GM18505 (cell line): ENCODE measurements around the gene RSPH3.

Experiments used
- ATAC-seq: cut with Tn5 transposase; IDR thresholded peaks from one replicate; pipeline ENCODE4 v1.9.1; 2021; ENCODE audit not compliant: unreplicated experiment
- POLR2A ChIP-seq: IDR thresholded peaks from 4 replicates; pipeline ENCODE4 v1.6.1; 2011; ENCODE audit warnings: borderline replicate concordance; ENCODE audit not compliant: insufficient read depth, insufficient read length; ENCODE audit errors: extremely low read depth

Gene RSPH3

GRCh38 chr6:158941246-158941645 lies 58.8 kb downstream of the RSPH3 start:
- no peak for ATAC-seq

GRCh38 chr6:158939255-158940159 lies 60.5 kb downstream of the RSPH3 start:
- no peak for ATAC-seq
- TF ChIP-seq POLR2A: no peak

More at GRCh38 chr6:158941246-158941645, 58.8 kb downstream of the RSPH3 start:
- TF ChIP-seq POLR2A: no peak

- no peak for TF ChIP-seq POLR2A
- no peak for ATAC-seq
Observed at GRCh38 chr6:158938811-158939254, 61.2 kb downstream of the RSPH3 start.

GRCh38 chr6:158938220-158938619 lies 61.8 kb downstream of the RSPH3 start:
- ATAC-seq: no peak
- no peak for TF ChIP-seq POLR2A

- ATAC-seq: no peak
- TF ChIP-seq POLR2A: no peak
Observed at GRCh38 chr6:158934157-158934556, 65.8 kb downstream of the RSPH3 start.

- TF ChIP-seq POLR2A: no peak
Observed at GRCh38 chr6:158933079-158933595, 66.9 kb downstream of the RSPH3 start.

GRCh38 chr6:158928068-158928467 lies 71.9 kb downstream of the RSPH3 start:
- no peak for ATAC-seq

More at GRCh38 chr6:158933079-158933595, 66.9 kb downstream of the RSPH3 start:
- no peak for ATAC-seq

GRCh38 chr6:158926414-158926813 lies 73.6 kb downstream of the RSPH3 start:
- ATAC-seq: no peak

More at GRCh38 chr6:158928068-158928467, 71.9 kb downstream of the RSPH3 start:
- no peak for TF ChIP-seq POLR2A

GRCh38 chr6:158924499-158925455 lies 75.2 kb downstream of the RSPH3 start:
- ATAC-seq: no peak
- no peak for TF ChIP-seq POLR2A

More at GRCh38 chr6:158926414-158926813, 73.6 kb downstream of the RSPH3 start:
- no peak for TF ChIP-seq POLR2A

- ATAC-seq: no peak
- TF ChIP-seq POLR2A: no peak
Observed at GRCh38 chr6:158923805-158924498, 76.0 kb downstream of the RSPH3 start.
